Measurements from ENCODE around the gene PTMA.

DNA sequence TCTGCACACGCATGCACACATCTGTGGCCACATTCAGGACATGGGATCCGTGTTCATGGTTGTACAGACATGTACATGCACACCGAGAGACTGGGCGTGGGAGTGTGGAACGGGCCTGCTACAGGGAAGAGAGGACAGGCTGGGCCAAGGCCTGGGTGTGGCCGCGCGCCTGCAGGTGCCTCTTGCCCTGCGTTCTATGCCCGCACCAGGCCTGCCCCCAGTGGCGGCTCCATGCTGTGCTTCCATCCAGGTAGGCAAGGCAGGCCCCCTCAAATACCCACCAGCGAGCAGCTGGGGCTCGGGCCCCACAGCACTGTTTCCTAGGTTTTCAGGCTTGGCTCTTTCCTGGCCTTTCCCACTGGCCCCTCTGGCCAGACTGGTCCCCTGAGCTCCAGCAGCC, 15.5 kb upstream of the PTMA start:
- TF ChIP-seq, protein P1, sequence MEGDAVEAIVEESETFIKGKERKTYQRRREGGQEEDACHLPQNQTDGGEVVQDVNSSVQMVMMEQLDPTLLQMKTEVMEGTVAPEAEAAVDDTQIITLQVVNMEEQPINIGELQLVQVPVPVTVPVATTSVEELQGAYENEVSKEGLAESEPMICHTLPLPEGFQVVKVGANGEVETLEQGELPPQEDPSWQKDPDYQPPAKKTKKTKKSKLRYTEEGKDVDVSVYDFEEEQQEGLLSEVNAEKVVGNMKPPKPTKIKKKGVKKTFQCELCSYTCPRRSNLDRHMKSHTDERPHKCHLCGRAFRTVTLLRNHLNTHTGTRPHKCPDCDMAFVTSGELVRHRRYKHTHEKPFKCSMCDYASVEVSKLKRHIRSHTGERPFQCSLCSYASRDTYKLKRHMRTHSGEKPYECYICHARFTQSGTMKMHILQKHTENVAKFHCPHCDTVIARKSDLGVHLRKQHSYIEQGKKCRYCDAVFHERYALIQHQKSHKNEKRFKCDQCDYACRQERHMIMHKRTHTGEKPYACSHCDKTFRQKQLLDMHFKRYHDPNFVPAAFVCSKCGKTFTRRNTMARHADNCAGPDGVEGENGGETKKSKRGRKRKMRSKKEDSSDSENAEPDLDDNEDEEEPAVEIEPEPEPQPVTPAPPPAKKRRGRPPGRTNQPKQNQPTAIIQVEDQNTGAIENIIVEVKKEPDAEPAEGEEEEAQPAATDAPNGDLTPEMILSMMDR (IDR thresholded peaks at IDR 0.05; ENCODE audit: insufficient read depth, low read length, poor library complexity, severe bottlenecking) = no peak
- no peak for TF ChIP-seq EZH2phosphoT487 (conservative IDR thresholded peaks at IDR 0.05; ENCODE audit: low read length)
